ENCODE measurements around the gene CMTM4. TPM values are rescaled to one million over a fixed set of nuclear protein-coding genes. Genes with fewer than 3 reads are reported as not detected.

Gene CMTM4
- total and polyA plus RNA-seq, 2 of the 8 experiments (the other 6 are each of a cell fraction or from before 2014, with no cell fraction given): 35.3 to 51.7 TPM

DNA sequence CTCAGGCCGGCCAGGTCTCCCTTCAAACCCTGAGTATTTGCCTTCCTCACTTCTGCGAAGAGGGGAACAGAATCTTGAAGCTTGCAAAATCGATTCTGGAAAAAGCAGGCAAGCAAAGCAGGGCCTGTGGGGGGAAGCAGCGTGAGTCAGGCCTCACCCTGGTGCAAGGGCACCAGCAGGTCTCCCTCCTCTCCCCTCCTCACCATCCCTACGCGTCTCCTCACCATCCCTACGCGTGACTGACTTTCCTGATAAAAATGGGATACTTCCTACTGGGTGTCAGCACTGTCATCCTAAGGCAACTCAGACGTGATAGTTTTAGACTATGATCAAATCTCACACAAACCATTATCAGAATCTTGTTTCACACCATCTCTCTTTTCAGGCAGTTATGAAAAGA is 80.0 kb downstream of the CMTM4 start:
- WGBS, 2 experiments (ENCODE audit: extremely low coverage in 1 of 2, insufficient coverage in 1 of 2, insufficient read length in 1 of 2, insufficient replicate concordance in 2 of 2, low coverage in 1 of 2, low lambda C conversion rate in 2 of 2, missing lambda C conversion rate in 1 of 2): 53% methylated on average over 9 of the region's 9 CpGs; no CpG with 5 or more reads in 1 of the 2 experiments
- TF ChIP-seq SP4 (IDR thresholded peaks at IDR 0.05; ENCODE audit: low read length) (no peak), EGR1 (IDR thresholded peaks at IDR 0.05; ENCODE audit: borderline replicate concordance, low read depth, low read length) (no peak), TAF7 (optimal IDR thresholded peaks at IDR 0.05; ENCODE audit: borderline replicate concordance, low read depth, low read length) (no peak), RFX5 (IDR thresholded peaks at IDR 0.05; ENCODE audit: borderline replicate concordance, low read depth, low read length) (no peak), KDM4A (IDR thresholded peaks at IDR 0.05; ENCODE audit: low read depth, low read length, severe bottlenecking) (no peak), BACH1 (IDR thresholded peaks at IDR 0.05; ENCODE audit: low read length) (no peak), CTBP2 (IDR thresholded peaks at IDR 0.05; ENCODE audit: borderline replicate concordance, insufficient read depth, insufficient read length, low read length) (no peak), HDAC6 (IDR thresholded peaks at IDR 0.05; ENCODE audit: low read depth, low read length) (no peak), CEBPB (IDR thresholded peaks at IDR 0.05; ENCODE audit: low read depth, low read length) (no peak), TCF12 (IDR thresholded peaks at IDR 0.05; ENCODE audit: low read depth, low read length) (no peak), RNF2 (IDR thresholded peaks at IDR 0.05; ENCODE audit: borderline replicate concordance, low read depth, low read length, missing control alignments, poor library complexity, severe bottlenecking) (no peak)
- TF ChIP-seq, protein P1, sequence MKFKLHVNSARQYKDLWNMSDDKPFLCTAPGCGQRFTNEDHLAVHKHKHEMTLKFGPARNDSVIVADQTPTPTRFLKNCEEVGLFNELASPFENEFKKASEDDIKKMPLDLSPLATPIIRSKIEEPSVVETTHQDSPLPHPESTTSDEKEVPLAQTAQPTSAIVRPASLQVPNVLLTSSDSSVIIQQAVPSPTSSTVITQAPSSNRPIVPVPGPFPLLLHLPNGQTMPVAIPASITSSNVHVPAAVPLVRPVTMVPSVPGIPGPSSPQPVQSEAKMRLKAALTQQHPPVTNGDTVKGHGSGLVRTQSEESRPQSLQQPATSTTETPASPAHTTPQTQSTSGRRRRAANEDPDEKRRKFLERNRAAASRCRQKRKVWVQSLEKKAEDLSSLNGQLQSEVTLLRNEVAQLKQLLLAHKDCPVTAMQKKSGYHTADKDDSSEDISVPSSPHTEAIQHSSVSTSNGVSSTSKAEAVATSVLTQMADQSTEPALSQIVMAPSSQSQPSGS (IDR thresholded peaks at IDR 0.05; ENCODE audit: low read length): no peak

More for the DNA sequence above, 80.0 kb downstream of the CMTM4 start:
- Histone ChIP-seq H3K56ac (replicated peaks; ENCODE audit: insufficient read length, low read depth, low read length) (no peak overlapping the region), H3K23ac (ENCODE audit: insufficient read length) (no peak overlapping the region), H3K79me1 (ENCODE audit: low read depth, low read length) (no peaks in the 10 kb centered on the region; the same call in 1 of the 2 replicates), H2BK120ac (replicated peaks; ENCODE audit: low read depth, low read length) (no peak overlapping the region), H2BK20ac (ENCODE audit: low read length) (no peak overlapping the region), H3K4me3 (ENCODE audit: extremely low read depth in 1 of 4, insufficient read depth in 2 of 4, low read depth in 3 of 4, low read length in 4 of 4) (peak overlapping the region in 1 of 4 experiments; percentile 12; a peak in 2 of 8 replicates), H3K79me2 (ENCODE audit: control insufficient read depth in 1 of 2, insufficient read depth in 2 of 2, low read length in 2 of 2) (no peaks in the 10 kb centered on the region), H3K4me1 (replicated peaks in 1 of 4; ENCODE audit: control insufficient read depth in 3 of 4, insufficient read depth in 4 of 4, low read length in 3 of 4) (peaks cover 3 to 12% (median 7%) of the 10 kb centered on the region in 4 experiments), H3K4ac (replicated peaks; ENCODE audit: insufficient read length, low read depth, low read length) (no peak overlapping the region), H3K9ac (replicated peaks in 1 of 4; ENCODE audit: extremely low read depth in 1 of 4, low read depth in 3 of 4, low read length in 3 of 4) (peak overlapping the region in 1 of 4 experiments; percentile 47; a peak in 1 of 7 replicates), H4K91ac (replicated peaks; ENCODE audit: insufficient read length, low read length) (no peak overlapping the region), H3K14ac (ENCODE audit: insufficient read length) (no peak overlapping the region), H3K27me3 (replicated peaks in 1 of 4; ENCODE audit: control insufficient read depth in 3 of 4, extremely low read depth in 1 of 4, insufficient read depth in 3 of 4, low read length in 3 of 4) (no peaks in the 10 kb centered on the region), H2AK5ac (ENCODE audit: low read depth, low read length) (no peak overlapping the region), H3K18ac (ENCODE audit: extremely low read depth, low read length) (peak overlapping the region; percentile 51), H3K9me3 (ENCODE audit: insufficient read depth in 2 of 2, low read depth in 1 of 2, low read length in 1 of 2) (peaks cover 0 to 7% of the 10 kb centered on the region in 2 experiments; a peak in 1 of 4 replicates), H3K23me2 (ENCODE audit: low read depth, low read length) (no peaks in the 10 kb centered on the region), H4K5ac (ENCODE audit: insufficient read length, low read depth, low read length) (no peak overlapping the region), H4K20me1 (replicated peaks in 1 of 2; ENCODE audit: control insufficient read depth in 1 of 2, insufficient read depth in 2 of 2, low read length in 2 of 2) (peaks cover 6% of the 10 kb centered on the region in 2 experiments), H2AFZ (ENCODE audit: low read length) (no peak overlapping the region), H2BK12ac (ENCODE audit: low read depth, low read length) (no peak overlapping the region), H3K4me2 (ENCODE audit: insufficient read depth in 1 of 2, low read depth in 2 of 2, low read length in 2 of 2) (peak overlapping the region; percentile 40 to 51), H2BK5ac (ENCODE audit: low read depth, low read length) (no peak overlapping the region), H2BK15ac (ENCODE audit: low read length) (peak overlapping the region; percentile 73; the same call in 1 of the 2 replicates), H3K36me3 (ENCODE audit: control insufficient read depth in 2 of 4, insufficient read depth in 4 of 4, low read length in 3 of 4) (peaks cover 11 to 39% (median 23%) of the 10 kb centered on the region in 4 experiments; a peak in 7 of 8 replicates), H4K8ac (ENCODE audit: extremely low read depth, insufficient read depth, low read length) (peak overlapping the region; percentile 51; the same call in 1 of the 2 replicates), H3K27ac (ENCODE audit: low read depth, low read length) (no peak overlapping the region)
- DNase-seq (ENCODE audit: low read depth in 1 of 2, low spot score in 2 of 2): no peak
- no peak for FAIRE-seq
- ChIA-PET CTCF (ENCODE audit: partially characterized antibody) (interaction anchor here (1.8 to 4.6 kb wide), 3 partner anchors 8 to 34 kb away, joined by 7 to 44 read pairs (median 17); no protein-coding TSS in a partner anchor), POLR2A (ENCODE audit: partially characterized antibody) (no interaction called here)

All from H1 (cell line).